Dedifferentiated amniotic fluid mesenchymal stem cell (primary cell): ENCODE data around the gene GPRC5C.
"Not testable (repeated sequence)": the region's sequence is repeated elsewhere in the genome, so short reads cannot be mapped to it uniquely, and the experiment has no call there.

Experiments used
- DNase-seq: peaks from one replicate; pipeline ENCODE4 v3.0.0-alpha.2; 2016; ENCODE audit errors: extremely low spot score

Gene GPRC5C

GRCh38 chr17:74405311-74405710, 26.6 kb upstream of the GPRC5C start:
- DNase-seq = not testable (repeated sequence)

DNA sequence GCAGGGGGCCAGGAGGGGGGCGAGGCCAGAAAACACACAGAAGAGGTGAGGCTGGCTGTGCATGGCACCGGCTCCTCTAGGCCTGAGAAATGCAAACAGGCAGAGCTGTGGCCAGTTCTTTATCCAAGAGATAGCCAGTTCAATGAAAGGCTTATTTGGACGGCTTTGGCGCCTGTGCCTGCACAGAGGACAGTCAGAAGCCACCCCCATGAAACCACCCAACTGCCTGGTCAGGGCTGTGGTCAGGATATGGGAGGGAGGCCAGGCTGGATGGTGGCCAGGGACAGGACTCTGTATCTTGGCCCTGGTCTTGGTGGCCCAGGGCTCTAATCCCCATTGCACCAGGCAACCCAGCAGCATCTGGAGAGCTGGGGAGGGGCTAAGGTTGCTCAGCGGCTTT, 24.5 kb upstream of the GPRC5C start:
- DNase-seq = no peak

DNA sequence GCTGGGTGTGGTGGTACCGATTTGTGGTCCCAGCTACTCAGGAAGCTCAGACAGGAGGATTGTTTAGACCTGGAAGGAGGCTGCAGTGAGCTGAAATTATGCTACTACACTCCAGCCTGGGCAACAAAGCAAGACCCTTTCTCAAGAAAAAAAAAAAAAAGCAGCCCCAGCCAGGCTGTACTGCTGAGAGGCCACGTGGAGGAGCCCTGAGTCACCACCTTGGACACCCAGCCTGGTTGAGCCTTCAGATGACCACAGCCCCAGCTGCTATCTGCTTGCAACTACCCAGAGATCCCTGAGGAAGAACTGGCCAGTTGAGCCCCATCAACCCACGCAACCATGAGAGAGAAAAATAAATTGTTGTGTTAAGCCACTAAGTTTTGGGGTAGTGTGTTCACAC, 23.6 kb upstream of the GPRC5C start:
- DNase-seq = no peak

- DNase-seq = no peak
Observed at GRCh38 chr17:74408815-74409214, 23.1 kb upstream of the GPRC5C start.

GRCh38 chr17:74410001-74410443, 21.9 kb upstream of the GPRC5C start:
- no peak for DNase-seq

GRCh38 chr17:74412581-74412980, 19.3 kb upstream of the GPRC5C start:
- no peak for DNase-seq

- DNase-seq = no peak
Observed at GRCh38 chr17:74413491-74413890, 18.4 kb upstream of the GPRC5C start.

- DNase-seq = no peak
Observed at GRCh38 chr17:74414510-74414909, 17.4 kb upstream of the GPRC5C start.

DNA sequence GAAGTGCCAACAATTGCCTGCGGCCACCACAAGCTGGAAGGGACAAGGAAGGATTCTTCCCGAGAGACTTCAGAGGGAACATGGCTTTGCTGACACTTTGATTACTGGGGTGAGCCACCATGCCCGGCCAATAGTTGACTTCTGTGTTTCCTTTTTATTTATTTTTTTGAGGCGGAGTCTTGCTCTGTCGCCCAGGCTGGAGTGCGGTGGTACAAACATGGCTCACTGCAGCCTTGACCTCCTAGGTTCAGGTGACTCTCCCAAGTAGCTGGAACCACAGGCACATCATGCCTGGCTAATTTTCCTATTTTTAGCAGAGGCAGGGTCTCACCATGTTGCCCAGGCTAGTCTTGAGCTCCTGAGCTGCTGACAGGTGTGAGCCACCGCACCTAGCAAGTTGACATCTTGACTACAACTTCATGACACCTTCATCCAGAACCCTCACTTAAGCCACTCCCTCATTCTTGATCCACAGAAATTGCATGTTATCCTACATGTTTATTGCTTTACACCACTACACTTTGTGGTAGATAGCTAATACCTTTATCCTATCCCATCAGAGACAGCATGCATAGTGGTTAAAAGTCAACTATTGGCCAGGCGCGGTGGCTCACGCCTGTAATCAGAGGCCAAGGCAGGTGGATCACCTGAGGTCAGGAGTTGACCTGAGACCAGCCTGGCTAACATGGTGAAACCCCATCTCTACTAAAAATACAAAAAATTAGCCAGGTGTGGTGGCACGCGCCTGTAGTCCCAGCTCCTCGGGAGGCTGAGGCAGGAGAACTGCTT, 16.1 kb upstream of the GPRC5C start:
- no peak for DNase-seq

DNA sequence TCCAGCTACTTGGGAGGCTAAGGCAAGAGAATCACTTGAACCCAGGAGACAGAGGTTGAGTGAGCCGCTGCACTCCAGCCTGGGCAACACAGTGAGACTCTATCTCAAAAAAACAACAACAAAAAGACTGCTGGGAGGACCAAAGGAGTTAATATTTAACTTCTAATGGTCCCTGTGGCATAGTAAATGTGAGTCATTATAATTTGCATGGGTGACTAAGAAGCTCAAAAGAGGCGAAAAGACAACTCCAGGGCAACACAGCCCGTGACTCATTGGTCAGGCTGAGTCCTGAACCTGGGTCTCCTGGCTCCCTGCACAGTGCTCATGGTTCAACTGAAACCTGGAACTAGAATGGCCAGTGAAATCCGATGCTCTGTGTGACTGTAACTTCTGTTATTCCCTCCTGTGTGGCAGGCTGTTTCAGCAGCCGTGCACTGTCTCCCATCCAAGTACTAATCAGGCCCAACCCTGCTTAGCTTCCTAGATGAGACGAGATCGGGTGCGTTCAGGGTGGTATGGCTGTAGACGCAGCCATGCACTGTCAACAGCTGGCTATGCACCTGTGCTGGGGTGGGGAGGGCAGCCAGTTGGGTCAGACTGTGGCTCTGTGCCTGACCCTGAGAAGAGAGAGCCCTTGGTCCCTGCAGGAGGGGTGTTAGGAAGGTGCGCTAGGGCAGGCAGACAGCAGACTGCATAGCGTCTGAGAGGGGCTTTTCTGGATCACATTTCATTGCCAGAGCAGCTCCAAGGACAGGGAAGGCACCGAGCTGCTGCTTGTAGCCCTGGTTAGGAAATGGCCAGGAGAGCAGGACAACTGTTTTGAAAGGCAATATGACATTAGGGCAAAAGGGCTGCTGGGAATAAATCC, 14.5 kb upstream of the GPRC5C start:
- no peak for DNase-seq

DNA sequence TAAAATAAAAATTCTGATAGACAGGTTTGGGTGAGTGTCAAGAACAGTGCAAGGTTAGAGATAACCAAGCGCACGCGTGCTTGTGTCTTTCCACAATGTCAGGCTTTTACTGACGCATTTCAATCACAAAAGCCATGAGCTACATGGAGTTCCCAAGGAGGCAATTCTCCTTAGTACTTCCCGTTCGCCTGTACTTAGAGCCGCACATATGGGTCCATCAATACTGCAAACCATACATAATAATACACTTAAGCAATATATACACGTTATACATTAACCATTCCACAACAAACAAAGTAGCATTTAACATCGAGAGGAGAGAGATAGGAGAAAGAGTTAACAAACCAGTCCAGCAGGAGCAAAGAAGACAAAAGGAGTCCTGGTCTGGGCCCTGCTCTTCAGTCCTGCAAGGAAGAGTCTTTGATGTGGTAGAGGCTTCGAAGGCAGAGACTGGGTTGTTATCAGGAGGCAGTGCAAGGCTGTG, 11.9 kb upstream of the GPRC5C start:
- no peak for DNase-seq

DNA sequence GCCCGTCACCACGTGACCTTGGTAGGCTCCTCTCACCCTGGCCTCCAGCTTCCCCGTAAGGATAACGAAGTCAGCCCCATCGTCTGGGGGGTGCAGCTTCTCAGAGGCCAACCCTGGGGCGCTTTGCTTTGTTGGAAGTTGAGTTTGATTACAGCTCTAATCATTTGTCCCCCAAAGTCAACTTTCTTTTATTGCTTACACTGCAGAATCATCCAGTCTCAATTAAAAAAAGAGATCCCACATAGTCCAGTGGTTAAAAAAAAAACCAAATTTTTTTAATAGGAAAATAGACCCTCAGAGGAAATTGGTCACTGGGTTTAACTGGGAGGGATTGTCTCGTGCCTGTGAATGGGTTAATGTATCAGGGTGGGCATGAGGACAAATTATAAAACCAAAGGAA, 7.8 kb upstream of the GPRC5C start:
- no peak for DNase-seq

GRCh38 chr17:74424657-74425056, 7.2 kb upstream of the GPRC5C start:
- DNase-seq = no peak

DNA sequence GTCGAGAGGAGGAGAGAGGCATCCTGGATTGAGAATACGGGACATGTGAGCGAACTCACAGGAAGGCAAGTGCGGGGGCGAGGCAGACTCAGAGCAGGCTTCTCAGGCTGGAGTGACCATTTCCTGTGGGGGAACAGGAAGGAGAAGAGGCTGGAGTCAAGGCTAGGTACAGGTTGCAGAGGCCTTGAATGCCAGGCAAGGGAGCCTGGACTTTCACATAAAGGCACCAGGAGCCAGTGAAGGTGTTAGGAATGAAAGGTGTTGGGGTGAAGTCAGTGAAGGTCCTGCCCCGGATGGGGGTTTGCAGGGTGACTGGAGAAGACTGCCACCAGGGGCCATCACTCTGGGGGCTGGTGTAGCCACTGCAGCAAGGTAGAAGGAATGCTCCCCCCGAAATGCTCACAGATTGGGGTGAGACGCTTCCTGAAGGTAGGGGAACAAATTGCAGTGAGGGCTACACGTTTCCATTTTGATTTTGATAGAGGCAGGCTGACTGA, 5.3 kb upstream of the GPRC5C start:
- no peak for DNase-seq

GRCh38 chr17:74427048-74427762, 4.7 kb upstream of the GPRC5C start:
- no peak for DNase-seq

- DNase-seq = no peak
Observed at GRCh38 chr17:74427763-74428153, 4.1 kb upstream of the GPRC5C start.

DNA sequence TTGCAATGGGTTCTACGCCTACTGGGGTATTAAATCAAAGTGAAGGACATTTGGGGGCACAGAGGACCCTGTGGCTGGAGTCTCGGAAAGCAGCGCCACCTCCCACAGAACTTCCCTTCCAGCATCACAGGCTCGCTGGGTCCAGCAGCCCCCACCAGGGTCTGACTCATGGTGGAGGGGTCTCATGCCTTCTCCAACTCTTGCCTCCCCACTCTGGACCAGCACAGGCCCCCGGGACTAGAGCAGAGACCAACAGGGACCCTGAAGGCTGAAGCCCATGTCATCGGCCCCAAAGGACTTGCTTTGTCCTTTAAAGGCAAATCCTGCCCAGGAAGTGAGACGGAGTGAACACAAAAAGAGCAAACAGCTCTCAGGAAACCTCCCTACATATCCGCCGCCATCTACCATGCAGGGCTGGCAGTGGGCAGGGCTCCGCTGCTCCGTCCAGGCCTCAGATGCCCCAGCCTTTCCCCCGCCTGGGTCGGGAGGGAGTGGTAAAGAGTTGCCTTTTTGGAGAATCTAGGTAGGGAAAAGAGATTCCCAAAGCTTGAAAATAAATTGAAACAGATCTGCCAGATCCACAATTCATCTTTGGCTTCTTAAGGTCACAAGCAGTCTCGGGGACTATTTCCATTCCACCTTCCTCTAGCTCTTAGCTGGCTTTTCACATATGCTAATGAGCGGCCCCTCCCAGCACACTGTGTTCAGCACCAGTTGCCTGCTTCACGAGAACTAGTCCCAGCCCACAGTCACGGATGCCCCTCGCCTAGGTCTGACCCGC, 2.1 kb upstream of the GPRC5C start:
- DNase-seq = no peak

- no peak for DNase-seq
Observed at GRCh38 chr17:74430385-74430705, 1.5 kb upstream of the GPRC5C start.

DNA sequence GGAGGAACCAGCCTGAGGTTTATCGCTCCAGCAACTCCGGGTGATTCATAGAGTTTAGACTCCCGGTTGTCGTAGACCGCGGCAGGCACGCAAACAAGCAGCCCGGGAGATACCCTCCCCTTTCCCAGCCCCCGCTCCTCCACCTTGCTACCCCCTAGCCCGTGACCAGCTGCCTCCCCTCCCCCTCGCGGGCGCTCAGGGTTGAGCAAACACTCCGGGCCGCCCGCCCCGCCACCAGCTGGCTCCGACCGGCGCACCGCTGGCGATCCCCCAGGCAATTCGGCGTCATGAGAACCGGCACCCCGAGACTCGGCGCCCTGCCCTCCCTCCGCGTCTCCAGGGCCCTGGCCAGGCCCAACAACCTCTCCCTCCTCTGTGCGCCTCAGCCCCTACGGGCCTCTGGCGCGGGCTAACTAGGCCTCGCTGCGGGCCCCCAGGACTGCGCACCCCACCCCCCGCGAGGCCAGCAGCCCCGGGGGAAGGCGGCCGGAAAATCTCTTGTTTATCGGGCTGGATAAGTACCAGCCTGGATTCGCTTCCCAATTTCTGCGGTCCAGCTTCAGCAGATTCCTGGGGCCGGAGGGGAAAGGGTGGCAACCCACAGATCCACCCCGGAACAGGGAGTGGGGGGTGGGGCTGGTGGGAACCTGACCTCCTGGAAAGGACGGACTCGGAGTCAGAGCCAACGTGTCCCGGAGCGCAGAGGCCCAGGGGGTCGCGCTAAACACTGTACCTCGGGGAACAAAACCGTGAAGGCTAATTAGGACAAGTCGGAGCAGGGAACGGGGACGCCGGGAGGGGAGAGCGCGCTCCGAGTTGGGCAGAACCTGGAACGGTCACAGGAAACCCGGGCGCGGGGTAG, 951 bp upstream of the GPRC5C start:
- DNase-seq = no peak

GRCh38 chr17:74432424-74432690, 469 bp downstream of the GPRC5C start:
- no peak for DNase-seq
